ENCODE results near the gene CTSE.

GRCh38 chr1:206065547-206066145 is 42.0 kb upstream of the CTSE start:
- TF ChIP-seq CTCF (IDR thresholded peaks at IDR 0.05), result no peak
- TF ChIP-seq POLR2A (IDR thresholded peaks at IDR 0.05), result no peak
